HS-5 (cell line): ENCODE data around the gene GALNT14.

Experiments used
- DNase-seq: peaks from one replicate; pipeline ENCODE4 v3.0.0-alpha.2; 2012; ENCODE audit warnings: low read depth

The GALNT14 gene

DNA sequence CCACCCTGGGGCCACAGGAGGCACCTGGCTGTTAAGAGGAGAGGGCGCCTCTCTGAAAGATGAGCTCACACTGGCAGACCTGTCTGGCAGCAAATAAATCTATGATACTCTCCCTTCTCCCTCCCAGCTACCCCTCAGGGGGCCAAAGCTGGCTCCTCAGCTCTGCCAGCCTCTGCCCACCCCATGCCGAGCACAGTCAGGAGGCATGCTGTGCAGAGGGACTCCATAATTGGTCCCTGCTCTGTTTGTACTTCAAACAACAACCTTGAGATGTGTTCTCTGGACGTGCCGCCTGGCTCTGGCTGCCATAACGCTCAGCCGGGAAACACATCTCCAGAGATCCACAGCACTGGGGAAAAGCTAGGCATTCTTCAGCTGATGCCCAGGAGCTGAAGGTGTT lies 126.7 kb downstream of the GALNT14 start:
- DNase-seq, result no peak

DNA sequence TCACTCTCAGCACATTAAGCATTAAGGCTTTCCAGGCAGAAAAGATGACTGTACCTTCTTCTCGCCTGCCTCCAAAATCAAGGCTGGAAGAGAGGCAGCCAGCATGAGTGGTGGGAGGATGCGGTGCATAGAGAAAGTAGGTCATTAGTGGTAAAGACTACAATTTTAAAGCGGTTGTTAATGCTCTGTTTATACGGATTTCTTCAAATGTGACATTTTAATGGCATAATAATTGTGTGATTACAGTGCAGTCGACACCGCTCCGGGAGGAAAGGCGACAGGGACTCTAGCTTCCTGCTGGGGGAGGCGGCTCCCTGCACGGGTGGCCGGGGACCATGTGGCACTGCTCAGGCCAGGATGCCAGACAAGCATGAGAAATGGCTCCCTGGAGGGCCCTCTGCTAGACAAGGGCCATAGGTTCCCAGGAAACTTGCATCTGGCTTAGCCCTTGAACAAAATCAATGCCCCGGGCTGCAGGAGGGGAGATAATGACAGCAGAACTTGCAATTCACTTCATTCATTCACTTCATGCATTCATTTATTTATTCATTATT lies 129.6 kb downstream of the GALNT14 start:
- DNase-seq, result no peak

DNA sequence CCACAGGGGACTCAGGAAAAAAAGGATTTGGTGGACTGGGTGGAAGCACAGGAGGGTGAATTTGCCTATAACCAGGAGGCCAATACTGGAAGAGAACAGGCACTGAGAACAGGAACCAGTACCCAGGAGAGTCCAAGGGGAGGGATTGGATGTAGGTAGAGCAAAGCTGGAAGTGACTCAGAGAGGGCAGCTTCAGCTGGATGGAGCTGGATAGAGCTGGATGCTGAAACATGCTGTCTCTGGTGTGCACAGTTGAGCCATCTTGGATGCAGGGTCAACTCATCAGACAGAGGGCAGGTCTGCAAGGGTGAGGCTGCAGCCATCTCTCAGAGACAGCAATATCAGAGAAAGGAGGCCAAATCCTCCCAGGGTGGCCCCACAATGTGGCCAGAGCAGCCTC lies 134.0 kb downstream of the GALNT14 start:
- DNase-seq, result no peak

DNA sequence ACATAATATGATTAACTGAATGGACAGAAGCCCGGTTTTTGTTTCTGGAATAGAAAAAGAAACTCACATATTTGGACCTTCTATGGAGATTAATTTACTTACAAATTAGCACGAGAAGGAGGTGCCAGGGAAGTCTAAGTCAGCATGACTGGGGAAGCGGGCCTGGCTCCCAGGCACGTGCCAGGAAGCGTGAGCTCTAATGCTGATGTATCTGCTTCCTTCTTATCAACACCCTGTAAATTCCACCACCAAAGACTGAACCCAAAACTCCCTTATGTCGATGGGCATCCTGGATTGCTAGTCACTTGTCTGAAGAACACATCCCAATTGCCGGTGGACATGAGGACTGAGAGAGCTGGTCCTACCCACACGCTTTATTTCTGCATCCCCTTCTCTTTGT lies 134.5 kb downstream of the GALNT14 start:
- no peak for DNase-seq

DNA sequence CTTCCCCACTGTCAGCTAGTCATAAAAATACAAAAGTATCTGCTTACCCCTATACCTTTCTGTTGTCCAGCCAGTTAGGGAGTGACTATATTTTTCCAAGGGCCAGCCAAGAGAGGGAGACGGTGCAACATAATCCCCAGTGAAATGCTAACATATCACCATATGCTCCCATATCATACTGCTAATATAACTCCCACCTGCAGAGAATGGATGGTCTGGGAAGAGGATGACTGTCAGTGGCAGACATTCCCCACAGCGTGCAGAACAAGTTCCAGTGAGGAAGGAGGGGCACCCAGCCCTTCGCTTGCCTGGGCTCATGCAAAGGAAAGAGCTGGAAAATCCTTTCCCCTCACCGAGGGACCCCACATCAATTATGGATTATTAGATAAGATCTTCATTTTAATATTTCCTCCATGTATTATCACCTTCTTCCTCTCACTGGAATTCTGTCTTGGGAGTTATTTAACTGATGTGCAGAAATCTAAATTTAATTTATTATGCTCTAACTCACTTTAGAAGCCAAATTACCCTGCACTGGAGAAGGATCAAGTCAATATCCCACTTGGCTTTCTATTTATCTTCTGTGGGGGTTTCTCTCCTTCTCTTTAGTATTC lies 135.6 kb downstream of the GALNT14 start:
- DNase-seq, result no peak

DNA sequence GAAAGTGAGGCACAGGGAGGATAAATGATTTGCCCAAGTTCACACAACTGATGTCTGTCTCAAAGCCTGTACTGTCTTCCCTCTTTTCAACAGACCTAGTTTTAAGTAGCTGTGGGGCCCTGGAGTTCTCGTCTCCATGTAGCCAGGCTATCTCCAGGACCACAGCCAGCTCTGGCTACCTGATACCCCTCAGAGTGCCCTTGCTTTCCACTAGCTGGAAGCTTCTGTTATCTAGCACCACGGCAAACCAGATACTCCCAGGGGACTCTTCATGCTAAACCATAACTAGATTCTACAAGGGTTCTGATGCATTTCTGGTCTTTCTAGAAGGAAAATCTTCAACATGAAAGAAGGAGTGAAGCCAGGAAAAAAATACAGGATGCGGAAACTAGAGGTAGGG lies 137.3 kb downstream of the GALNT14 start:
- DNase-seq, result no peak

DNA sequence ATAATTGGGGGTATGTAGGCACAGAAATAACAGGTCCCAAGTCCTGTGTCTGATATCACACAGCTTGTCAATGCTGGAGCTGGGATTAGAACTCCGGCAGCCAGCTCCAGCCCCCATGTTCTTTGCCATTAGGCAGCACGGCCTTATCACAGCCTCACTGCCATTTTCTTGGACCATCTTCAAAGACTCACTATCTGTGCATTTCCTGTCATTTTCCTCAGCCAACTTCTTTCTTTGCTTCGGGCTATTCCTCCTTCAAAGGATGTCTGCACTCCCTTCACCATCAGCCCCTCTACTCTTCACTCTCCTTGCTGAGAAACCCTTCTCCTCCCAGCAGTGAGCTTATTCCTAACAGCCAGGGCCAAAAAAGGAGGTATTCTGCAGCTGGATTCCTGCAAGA lies 139.6 kb downstream of the GALNT14 start:
- no peak for DNase-seq

DNA sequence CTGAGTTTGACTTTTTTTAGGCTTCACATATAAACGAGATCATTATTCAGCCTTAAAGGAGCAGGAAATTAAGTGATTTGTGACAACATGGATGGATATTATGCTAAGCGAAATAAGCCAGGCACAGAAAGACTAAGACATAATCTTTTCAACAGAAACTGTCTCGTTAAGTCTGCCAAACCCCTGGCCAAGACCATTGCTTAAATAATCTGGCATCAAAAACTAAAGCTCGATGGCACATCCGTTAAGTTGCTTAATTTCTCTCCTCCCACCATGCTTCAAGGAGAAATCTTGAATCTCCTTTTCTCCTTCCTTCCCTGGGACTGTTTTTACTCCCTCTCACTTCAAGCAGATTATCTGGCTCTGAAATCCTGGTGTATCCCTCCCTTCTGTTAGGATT lies 140.3 kb downstream of the GALNT14 start:
- DNase-seq, result no peak

DNA sequence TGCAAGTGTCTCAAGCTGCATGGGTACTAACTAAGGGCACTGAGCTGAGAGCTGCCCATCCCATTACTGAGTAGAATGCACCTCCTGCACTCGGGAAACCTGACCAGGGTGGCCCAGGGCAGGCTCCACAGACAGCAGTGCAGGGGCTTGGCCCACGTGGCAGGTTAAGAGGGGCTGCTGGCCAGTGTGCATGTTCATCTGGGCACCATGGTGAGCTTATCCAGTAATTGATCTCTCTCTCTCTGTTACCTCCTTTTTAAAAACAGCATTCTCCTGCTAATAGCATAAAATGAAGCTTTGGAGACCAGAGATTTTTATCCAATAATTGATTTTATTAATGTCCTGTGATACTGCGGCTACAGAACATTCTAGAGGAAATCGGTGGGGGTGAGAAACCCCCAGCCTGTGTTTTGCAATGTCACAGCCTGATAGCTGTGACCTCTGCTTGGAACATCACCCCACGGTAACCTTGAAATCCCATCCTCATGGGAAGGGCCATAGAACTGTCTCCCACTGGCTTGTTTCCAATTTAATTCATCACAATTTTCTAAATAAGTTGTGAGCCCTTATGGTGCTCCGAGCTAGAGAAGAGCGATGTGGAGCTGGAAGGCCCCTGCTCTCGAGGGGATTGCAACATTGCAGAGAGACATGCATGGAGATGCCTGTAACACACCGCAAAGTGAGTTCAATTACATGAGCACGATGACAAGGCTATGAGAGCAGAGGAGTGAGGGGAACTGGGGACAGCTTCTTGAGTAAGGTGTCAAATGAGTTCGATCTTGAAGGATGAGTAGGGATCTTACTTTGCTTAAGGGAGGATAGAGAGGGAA lies 143.8 kb downstream of the GALNT14 start:
- DNase-seq, result no peak

DNA sequence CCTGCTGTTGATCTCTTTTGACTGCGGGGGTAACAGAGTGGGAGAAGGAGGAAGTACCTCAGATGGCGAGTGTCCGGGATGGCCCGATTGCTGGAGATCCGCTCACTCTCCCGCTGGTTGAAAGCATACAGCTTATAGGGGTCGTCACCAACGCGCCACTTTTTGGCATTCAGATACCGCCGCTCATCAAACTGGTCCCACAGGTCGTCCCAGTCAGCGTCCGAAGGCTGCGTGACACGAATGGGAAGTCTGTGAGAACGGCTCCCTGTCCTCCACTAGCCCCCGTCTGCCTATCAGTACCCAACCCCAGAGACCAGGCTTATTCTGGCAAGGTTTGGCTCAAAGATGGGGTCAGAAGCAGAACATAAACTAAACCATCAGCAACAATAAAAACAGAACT lies 145.5 kb downstream of the GALNT14 start:
- no peak for DNase-seq

DNA sequence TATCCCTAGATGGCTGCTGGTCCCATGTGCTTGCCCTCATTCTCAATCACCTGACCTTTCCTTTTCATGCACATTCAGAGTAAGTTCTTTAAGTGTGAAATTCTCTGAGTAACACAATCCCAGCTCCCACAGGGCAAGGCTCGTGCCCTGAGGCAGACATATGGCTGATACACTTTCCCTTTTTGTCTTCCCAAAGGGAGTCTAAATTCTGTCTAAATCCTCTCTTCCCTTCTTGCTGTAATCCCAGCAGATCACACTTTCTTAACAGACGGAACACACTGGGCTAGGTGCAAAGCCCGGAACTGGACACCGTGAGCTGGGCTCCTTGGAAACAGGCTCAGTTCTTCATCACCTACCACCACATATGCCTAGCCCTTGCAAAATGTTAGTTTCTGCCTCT lies 147.6 kb downstream of the GALNT14 start:
- DNase-seq, result no peak

DNA sequence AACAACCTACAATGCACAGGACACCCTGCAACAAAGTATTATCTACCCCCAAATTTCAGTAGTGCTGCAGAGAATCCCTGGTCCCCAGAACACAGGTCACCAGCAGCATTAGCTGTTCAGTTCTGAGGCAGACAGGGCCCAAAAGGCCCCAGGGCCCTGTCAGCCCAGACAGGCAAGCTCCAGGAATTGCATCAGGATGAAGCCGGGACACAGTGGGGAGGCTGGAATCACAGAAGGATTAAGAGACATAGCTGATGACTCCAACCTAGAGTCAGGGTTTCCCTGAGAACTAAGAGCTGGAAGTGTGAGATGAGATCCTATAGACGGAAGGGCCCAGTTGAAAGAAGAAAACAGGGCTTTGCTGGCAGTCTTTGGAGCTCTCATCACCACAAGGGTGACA lies 148.1 kb downstream of the GALNT14 start:
- no peak for DNase-seq

DNA sequence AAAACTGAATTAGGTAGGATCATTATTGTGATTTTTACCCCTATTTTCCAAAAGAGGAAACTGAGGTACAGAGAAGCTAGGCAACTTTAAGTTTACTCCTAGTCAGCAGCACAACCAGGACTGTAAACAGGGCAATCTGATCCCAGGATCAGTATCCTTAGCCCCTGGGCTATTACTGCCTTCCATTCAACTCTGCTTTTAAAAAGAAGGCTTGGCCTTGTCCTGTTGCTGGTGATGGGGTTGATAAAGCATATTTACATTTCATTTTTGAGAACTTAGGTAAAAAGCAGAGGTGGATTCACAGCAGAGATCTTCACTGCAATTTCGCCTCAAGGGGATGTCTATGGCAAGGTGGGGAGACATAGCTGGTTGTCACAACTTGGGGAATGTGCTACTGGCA lies 148.5 kb downstream of the GALNT14 start:
- no peak for DNase-seq

DNA sequence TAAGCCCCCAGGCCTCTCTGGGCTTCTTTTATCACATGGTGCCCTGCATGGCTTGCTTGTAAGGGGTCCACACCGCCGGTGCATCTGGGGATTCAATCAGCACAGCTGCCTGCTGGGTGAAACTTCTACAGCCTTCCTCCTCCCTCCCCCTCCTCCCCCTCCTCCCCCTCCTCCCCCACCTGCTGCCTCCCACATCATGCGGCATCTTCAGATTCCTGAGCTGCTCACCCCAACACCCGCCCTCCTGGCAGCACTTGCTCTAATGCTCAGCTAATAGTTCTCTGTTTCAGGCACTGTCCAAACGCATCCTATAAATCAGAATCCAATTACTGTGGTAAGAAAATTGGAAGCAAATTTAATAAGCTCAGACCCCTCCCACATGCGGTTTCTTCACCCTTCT lies 150.7 kb downstream of the GALNT14 start:
- DNase-seq, result no peak

DNA sequence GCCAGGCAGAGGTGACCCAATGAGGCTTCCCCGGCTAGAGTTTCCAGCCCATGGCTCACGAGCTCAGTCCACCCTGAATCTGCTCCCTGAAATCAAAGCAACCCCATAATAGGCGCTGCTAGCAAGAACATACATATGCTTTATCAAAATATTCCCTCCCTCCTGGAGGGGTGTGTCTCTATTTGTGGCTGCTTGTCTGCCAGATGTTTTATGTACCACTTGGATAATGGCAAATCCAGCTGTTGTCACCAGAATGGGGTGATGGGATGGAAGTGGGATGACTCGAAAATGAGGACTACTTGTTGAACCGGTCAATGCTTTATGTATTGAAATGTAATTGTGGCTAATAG lies 152.0 kb downstream of the GALNT14 start:
- no peak for DNase-seq

DNA sequence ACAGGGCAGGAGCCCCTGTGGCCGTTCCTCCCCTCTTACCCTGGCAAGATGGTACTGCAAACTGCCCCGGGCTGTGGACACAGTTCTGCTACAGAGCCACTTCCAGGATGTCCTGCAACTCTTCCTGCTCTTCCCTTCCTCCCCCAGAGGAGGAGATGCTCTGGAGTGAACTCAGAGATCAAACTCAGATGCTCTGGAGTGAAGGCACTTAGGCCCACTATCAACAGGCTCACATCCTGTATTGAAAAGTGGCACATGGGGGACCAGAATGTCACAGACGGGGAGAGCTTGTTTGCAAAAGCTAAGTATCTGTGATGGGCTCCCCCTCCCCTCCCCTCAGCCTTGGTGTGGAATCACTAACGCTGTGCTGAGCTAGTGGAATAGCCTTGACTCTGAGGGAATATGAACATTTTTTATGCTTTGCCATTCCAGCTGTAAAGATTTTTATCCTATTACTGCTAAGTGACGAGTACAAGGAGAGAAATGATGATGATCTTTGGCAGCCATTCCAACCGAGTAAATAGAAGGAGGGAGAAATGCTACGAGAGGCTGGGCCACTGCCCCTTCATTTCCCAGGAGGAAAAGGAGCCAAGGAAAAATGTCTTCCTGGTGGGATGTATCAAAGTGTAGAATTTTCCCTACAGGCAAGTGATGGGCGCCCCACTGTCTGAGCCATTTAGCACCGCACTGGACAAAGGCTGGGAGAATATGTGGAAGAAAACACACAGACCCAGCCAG lies 152.6 kb downstream of the GALNT14 start:
- DNase-seq, result no peak

DNA sequence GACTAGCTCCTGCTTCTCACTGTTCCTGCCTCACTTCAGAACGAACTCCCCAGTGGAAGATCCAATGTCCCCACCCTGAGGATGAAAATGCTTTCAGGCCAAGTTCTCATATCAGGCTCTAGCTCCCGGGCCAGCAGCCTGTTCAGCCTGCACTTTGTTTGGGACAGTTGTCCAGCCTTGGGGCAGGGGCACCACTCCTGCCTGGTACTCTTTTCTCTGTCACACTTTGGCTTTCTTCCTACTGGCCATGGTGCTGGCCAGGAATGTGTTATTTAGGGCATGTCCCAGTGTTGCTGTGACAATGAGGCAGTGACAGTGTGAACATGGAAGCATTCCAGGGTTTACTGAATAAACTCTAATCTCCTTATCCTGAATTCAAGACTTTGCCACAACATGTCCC lies 154.1 kb downstream of the GALNT14 start:
- DNase-seq, result no peak

DNA sequence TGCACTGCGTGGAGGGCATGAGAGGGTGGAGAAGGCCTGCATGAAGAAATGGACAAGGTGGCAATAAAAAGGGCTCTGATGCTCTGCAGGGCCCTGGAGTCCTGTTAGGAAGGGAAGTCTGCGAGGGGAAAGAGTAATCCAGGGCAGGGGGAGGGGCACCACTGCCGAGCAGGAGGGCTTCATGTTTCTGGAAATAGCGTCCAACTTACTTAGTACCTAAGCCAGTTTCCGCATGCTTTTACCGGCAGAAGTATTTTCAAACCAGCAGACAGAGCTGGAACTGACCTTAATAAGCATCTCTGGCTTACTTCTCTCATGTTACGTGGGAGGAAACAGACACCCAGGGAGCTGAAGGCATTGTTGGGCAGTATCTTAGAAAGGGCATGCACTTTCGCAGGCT lies 156.7 kb downstream of the GALNT14 start:
- DNase-seq, result no peak

DNA sequence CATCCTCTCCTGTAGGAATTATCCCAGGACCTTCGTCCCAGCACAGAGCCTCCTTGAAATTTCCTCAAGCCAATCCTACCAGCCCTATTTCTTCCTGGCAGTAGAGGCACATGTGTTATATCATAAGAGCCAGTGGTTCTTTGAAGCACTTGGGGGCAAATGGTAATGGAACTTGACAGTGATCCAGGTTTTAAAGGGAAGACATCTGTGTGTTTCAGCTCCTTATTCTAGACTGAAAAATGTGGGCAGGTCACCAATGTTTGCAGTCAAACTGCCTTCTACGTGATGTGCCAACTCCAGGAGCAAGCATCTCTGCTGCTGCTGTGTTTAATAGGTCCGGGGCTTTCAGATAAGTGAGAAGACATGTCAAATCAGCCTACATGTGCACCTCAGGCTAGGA lies 157.1 kb downstream of the GALNT14 start:
- DNase-seq, result no peak

DNA sequence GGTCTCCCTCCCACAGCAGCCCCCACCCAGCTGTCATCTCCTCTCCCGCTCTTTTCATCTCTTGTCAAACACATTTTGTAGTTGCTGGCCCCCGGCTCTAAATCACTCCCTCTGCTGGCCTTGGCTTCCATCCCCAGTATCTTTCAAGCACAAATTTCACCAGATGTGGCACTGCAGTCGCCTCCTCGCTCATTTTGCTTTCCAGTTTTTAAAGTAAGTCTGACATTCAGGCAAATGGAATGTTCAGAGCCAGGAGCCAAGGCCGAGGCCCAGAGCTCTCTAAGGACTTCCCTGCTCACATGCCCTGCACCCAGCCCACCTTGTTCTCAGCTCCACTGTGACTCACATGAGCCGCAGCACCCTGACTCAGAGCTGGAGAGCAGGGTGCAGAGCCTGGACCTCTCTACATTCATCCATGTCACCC lies 158.4 kb downstream of the GALNT14 start:
- DNase-seq, result peak; percentile 73

DNA sequence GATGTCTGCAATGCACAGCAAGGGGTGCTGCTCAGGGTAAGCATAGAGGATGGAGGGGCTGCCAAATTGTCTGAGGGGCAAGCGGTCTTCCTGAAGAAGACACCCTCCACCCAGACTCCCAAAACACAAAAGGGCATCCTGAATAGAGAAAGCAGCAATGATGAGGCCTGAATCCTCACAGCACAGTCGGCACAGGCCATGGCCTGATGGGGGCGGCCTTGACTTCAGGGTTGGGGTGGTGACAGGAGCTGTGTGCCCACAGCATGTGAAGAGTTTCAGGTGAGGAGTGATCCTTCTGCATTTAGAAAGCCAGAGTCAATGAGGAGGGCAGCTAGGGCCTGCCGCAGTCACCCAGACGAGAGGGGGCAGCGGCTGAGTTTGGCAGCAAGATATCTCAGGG lies 159.4 kb downstream of the GALNT14 start:
- DNase-seq, result no peak

DNA sequence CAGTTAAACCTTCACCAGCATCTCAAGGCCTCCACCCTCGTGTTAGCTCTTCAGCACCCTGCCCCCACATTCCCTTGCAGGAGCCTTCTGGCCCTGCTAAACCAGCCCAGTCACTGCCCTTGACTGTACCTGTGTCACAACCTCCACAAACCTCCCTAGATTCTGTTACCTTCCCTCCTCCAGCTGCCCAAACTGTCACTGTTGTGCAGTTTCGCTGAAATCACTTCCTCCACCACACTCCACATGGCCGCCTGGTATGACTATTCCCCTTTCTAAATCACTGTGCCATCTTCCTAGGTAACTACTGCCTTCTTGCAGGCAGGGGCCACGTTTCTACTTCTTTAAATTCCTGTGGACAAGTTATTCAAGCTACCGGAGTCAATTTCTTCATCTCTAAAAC lies 160.2 kb downstream of the GALNT14 start:
- no peak for DNase-seq

DNA sequence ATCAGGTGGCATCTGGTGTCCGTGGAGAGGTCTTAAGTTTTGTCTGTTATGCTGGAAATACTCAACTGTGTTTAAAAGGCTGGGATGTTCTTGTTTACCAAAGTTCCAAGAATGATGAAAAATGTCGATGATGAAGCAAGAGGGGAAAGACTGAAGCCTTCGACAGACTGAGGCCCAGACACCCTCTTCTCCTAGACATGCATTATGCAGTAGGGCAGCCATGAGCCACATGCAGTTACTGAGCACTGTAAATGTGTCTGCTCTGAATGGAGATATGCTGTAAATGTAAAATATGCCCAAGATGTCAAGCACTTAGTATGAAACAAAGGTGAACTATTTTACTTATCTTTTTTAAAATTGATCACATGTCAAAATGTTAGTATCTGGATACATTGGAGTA lies 163.1 kb downstream of the GALNT14 start:
- DNase-seq, result no peak
